MCF 10A (cell line): Measurements from ENCODE around the gene MRPL36. TPM values are rescaled to one million over a fixed set of nuclear protein-coding genes. Genes with fewer than 3 reads are reported as not detected.

ENCODE experiments used
- BruUV-seq: library from RNA; stranded (reverse); fragments of 400-500 nt; replicated peaks from 2 replicates; lab custom pipeline; 2021; lab: Mats Ljungman, UMichigan
- CTCF ChIA-PET: fragments of 300-600 bp; sonication (Branson Sonifier 250); formaldehyde crosslinking; extraction: SDS; loops from one replicate; lab custom pipeline; 2021; ENCODE audit warnings: antibody characterized with exemption, inconsistent platforms; lab: Yijun Ruan, JAX
- POLR2A ChIA-PET: fragments of 300-600, 350-650 bp; sonication (Branson Sonifier 250); formaldehyde crosslinking; extraction: SDS; loops from one replicate; lab custom pipeline; 2020; ENCODE audit warnings: antibody characterized with exemption, inconsistent platforms; lab: Yijun Ruan, JAX
- DNase-seq: peaks from one replicate; pipeline ENCODE4 v3.0.0-alpha.2; 2018; ENCODE audit not compliant: unreplicated experiment
- H3K27ac Mint-ChIP-seq: one replicate; pipeline ENCODE4 v1.8.0; 2022; ENCODE audit warnings: mild to moderate bottlenecking, low read depth, mixed read lengths; ENCODE audit not compliant: unreplicated experiment
- H3K27me3 Mint-ChIP-seq: one replicate; pipeline ENCODE4 v1.8.0; 2022; ENCODE audit warnings: mixed read lengths; ENCODE audit not compliant: insufficient read depth, unreplicated experiment
- H3K36me3 Mint-ChIP-seq: one replicate; pipeline ENCODE4 v1.8.0; 2022; ENCODE audit warnings: mild to moderate bottlenecking, moderate library complexity, mixed read lengths; ENCODE audit not compliant: insufficient read depth, unreplicated experiment
- H3K4me1 Mint-ChIP-seq: one replicate; pipeline ENCODE4 v1.8.0; 2022; ENCODE audit warnings: mixed read lengths; ENCODE audit not compliant: insufficient read depth, unreplicated experiment
- H3K4me3 Mint-ChIP-seq: one replicate; pipeline ENCODE4 v1.8.0; 2022; ENCODE audit warnings: mild to moderate bottlenecking, moderate library complexity, mixed read lengths; ENCODE audit not compliant: unreplicated experiment
- H3K9me3 Mint-ChIP-seq: one replicate; pipeline ENCODE4 v1.8.0; 2022; ENCODE audit warnings: mixed read lengths; ENCODE audit not compliant: unreplicated experiment
- CTCF ChIP-seq: fragments of 200-600 bp; IDR thresholded peaks from one replicate; pipeline ENCODE4 v1.8.0; 2022; ENCODE audit warnings: antibody characterized with exemption, mild to moderate bottlenecking; ENCODE audit not compliant: unreplicated experiment
- intact Hi-C: fragments of 100-400 bp; cut with micrococcal nuclease; formaldehyde crosslinking; loops from 2 replicates; pipeline ENCODE4 v1.14.1; 2022
- total RNA-seq: library from RNA; stranded (reverse); gene quantifications from 2 replicates; pipeline ENCODE4 v1.2.3, GENCODE V29; 2022

The MRPL36 gene
- total RNA-seq, 1 experiment from 2014 or later: 101 TPM

GRCh38 chr5:1765141-1765879 lies 34.3 kb downstream of the MRPL36 start:
- TF ChIP-seq CTCF: no peak
- H3K36me3 Mint-ChIP-seq: no peaks in the 10 kb centered on the region
- intact Hi-C loops: no loop called here
- H3K4me1 Mint-ChIP-seq: no peaks in the 10 kb centered on the region
- H3K4me3 Mint-ChIP-seq: no peak overlapping the region
- H3K9me3 Mint-ChIP-seq: no peaks in the 10 kb centered on the region
- DNase-seq: no peak
- BruUV-seq: no TSS peak
- CTCF ChIA-PET: interaction anchor here (0.7 to 2.8 kb wide), 3 partner anchors 8 to 185 kb away, joined by 3 to 21 read pairs (median 7); no protein-coding TSS in a partner anchor
- no peak overlapping the region for H3K27ac Mint-ChIP-seq
- POLR2A ChIA-PET: no interaction called here
- peaks cover under 1% of the 10 kb centered on the region for H3K27me3 Mint-ChIP-seq

GRCh38 chr5:1764606-1764960 lies 35.1 kb downstream of the MRPL36 start:
- POLR2A ChIA-PET: interaction anchor here (1.7 kb wide), 1 partner anchor 122 kb away, joined by 5 read pairs; no protein-coding TSS in a partner anchor
- intact Hi-C loops: no loop called here
- no peak for TF ChIP-seq CTCF
- no peak overlapping the region for H3K4me3 Mint-ChIP-seq
- H3K4me1 Mint-ChIP-seq: no peaks in the 10 kb centered on the region
- H3K27ac Mint-ChIP-seq: no peak overlapping the region
- no peak for DNase-seq
- no peaks in the 10 kb centered on the region for H3K27me3 Mint-ChIP-seq
- CTCF ChIA-PET: interaction anchor here (0.7 to 2.8 kb wide), 10 partner anchors 8 to 986 kb away, joined by 3 to 21 read pairs (median 4); no protein-coding TSS in a partner anchor
- no TSS peak for BruUV-seq
- no peaks in the 10 kb centered on the region for H3K36me3 Mint-ChIP-seq
- no peaks in the 10 kb centered on the region for H3K9me3 Mint-ChIP-seq

GRCh38 chr5:1763960-1764605 lies 35.6 kb downstream of the MRPL36 start:
- intact Hi-C loops: loop anchor here (1.0 to 2.0 kb wide), 4 partner anchors 253 to 983 kb away; no protein-coding TSS in a partner anchor
- no peak overlapping the region for H3K27ac Mint-ChIP-seq
- ChIA-PET POLR2A (interaction anchor here (1.2 to 1.7 kb wide), 2 partner anchors 122 to 210 kb away, joined by 3 to 5 read pairs; no protein-coding TSS in a partner anchor), CTCF (interaction anchor here (0.6 to 2.8 kb wide), 16 partner anchors 9 to 986 kb away, joined by 3 to 21 read pairs (median 3); no protein-coding TSS in a partner anchor)
- no TSS peak for BruUV-seq
- no peak overlapping the region for H3K4me3 Mint-ChIP-seq
- H3K36me3 Mint-ChIP-seq: no peaks in the 10 kb centered on the region
- H3K27me3 Mint-ChIP-seq: no peaks in the 10 kb centered on the region
- H3K4me1 Mint-ChIP-seq: no peaks in the 10 kb centered on the region
- TF ChIP-seq CTCF: no peak
- DNase-seq: no peak
- no peaks in the 10 kb centered on the region for H3K9me3 Mint-ChIP-seq

DNA sequence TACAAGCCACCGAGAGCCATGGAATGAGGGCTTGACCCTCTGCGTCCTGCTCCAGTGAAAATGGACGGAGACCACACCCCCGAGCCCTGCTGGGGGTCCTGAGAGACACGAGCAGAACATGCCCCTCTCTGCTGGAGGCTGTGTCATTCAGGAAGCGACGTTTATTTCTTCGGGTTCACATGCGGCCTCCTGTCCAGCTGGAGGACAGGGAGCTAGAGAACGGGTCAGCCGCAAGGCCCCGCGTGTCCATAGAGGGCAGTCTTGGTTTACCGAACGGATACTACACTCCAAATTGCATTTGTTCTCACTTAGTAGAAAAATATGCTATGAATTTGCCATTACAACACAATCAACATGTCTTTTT lies 36.1 kb downstream of the MRPL36 start:
- H3K9me3 Mint-ChIP-seq: peaks cover 3% of the 10 kb centered on the region
- POLR2A ChIA-PET: interaction anchor here (1.2 to 1.7 kb wide), 2 partner anchors 123 to 211 kb away, joined by 3 to 5 read pairs; no protein-coding TSS in a partner anchor
- H3K4me1 Mint-ChIP-seq: no peaks in the 10 kb centered on the region
- no peaks in the 10 kb centered on the region for H3K36me3 Mint-ChIP-seq
- no peak overlapping the region for H3K4me3 Mint-ChIP-seq
- intact Hi-C loops: loop anchor here (1.0 to 2.0 kb wide), 4 partner anchors 254 to 983 kb away; no protein-coding TSS in a partner anchor
- peak; percentile 71 for DNase-seq
- no peaks in the 10 kb centered on the region for H3K27me3 Mint-ChIP-seq
- BruUV-seq: no TSS peak
- H3K27ac Mint-ChIP-seq: no peak overlapping the region
- peak; percentile 78 for TF ChIP-seq CTCF
- CTCF ChIA-PET: interaction anchor here (0.6 to 2.8 kb wide), 20 partner anchors 9 to 987 kb away, joined by 3 to 21 read pairs (median 3); no protein-coding TSS in a partner anchor
